Liver (tissue), 9 donors: ENCODE results near the gene KRT28. TPM values are rescaled to one million over a fixed set of nuclear protein-coding genes. Genes with fewer than 3 reads are reported as not detected.

Source experiments
- DNase-seq: peaks from one replicate; pipeline ENCODE4 v3.0.0-alpha.2; 2017; ENCODE audit warnings: low spot score
- H3K27ac ChIP-seq, 2 donors: one replicate each; pipeline ENCODE4 v1.7.0; 2013; ENCODE audit warnings: inconsistent platforms in 2 of 2, low read length in 2 of 2, control low read depth in 1 of 2, low read depth in 1 of 2, mild to moderate bottlenecking in 1 of 2
- H3K27me3 ChIP-seq, 4 donors: one replicate each; pipeline versions ENCODE4 v1.6.1 to v1.7.0; 2013; ENCODE audit warnings: low read length in 3 of 4, inconsistent platforms in 1 of 4, mild to moderate bottlenecking in 1 of 4, moderate library complexity in 1 of 4; ENCODE audit not compliant: control insufficient read depth in 4 of 4, insufficient read depth in 4 of 4
- H3K36me3 ChIP-seq, 4 donors: one replicate each; pipeline versions ENCODE4 v1.6.1 to v1.7.0; 2013; ENCODE audit warnings: low read length in 3 of 4, mild to moderate bottlenecking in 3 of 4, low read depth in 1 of 4, moderate library complexity in 1 of 4; ENCODE audit not compliant: control insufficient read depth in 4 of 4, insufficient read depth in 3 of 4
- H3K4me1 ChIP-seq, 4 donors: one replicate each; pipeline versions ENCODE4 v1.6.1 to v1.7.0; 2013; ENCODE audit warnings: low read length in 3 of 4, mild to moderate bottlenecking in 3 of 4, moderate library complexity in 1 of 4; ENCODE audit not compliant: control insufficient read depth in 4 of 4, insufficient read depth in 4 of 4
- H3K4me3 ChIP-seq, 3 donors: one replicate each; pipeline versions ENCODE4 v1.6.1 to v1.7.0; 2013; ENCODE audit warnings: low read length in 3 of 3, control low read depth in 1 of 3, low read depth in 1 of 3, mild to moderate bottlenecking in 1 of 3
- H3K9ac ChIP-seq, 2 donors: one replicate each; pipeline ENCODE4 v1.7.0; 2013; ENCODE audit warnings: low read length in 2 of 2, mild to moderate bottlenecking in 2 of 2, moderate library complexity in 2 of 2, control low read depth in 1 of 2, low read depth in 1 of 2
- H3K9me3 ChIP-seq, 4 donors: one replicate each; pipeline versions ENCODE4 v1.6.1 to v1.7.0; 2013; ENCODE audit warnings: low read length in 3 of 4; ENCODE audit not compliant: control insufficient read depth in 4 of 4
- EGR1 ChIP-seq, 2 donors: IDR thresholded peaks; 2 replicates each; pipeline ENCODE4 v1.6.1; 2016 to 2018; ENCODE audit warnings: antibody characterized with exemption in 2 of 2, low read depth in 2 of 2
- FOXA1 ChIP-seq: IDR thresholded peaks from 2 replicates; pipeline ENCODE4 v1.6.1; 2016; ENCODE audit warnings: antibody characterized with exemption
- FOXA2 ChIP-seq: IDR thresholded peaks from 2 replicates; pipeline ENCODE4 v1.6.1; 2016; ENCODE audit warnings: antibody characterized with exemption
- GABPA ChIP-seq, 2 donors: IDR thresholded peaks in 1 of 2; conservative IDR thresholded peaks in 1 of 2; 2 replicates each; pipeline ENCODE4 v1.6.1; 2016; ENCODE audit warnings: antibody characterized with exemption in 2 of 2, mild to moderate bottlenecking in 1 of 2, moderate library complexity in 1 of 2
- HNF4A ChIP-seq, 2 donors: conservative IDR thresholded peaks; 2 replicates each; pipeline ENCODE4 v1.6.1; 2016; ENCODE audit warnings: antibody characterized with exemption in 2 of 2, mild to moderate bottlenecking in 2 of 2
- HNF4G ChIP-seq: IDR thresholded peaks from 2 replicates; pipeline ENCODE4 v1.6.1; 2016; ENCODE audit warnings: antibody characterized with exemption
- JUND ChIP-seq, 2 donors: IDR thresholded peaks; 2 replicates each; pipeline ENCODE4 v1.6.1; 2016; ENCODE audit warnings: antibody characterized with exemption in 2 of 2
- NR2F2 ChIP-seq: IDR thresholded peaks from 2 replicates; pipeline ENCODE4 v1.6.1; 2016; ENCODE audit warnings: antibody characterized with exemption
- RAD21 ChIP-seq, 2 donors: IDR thresholded peaks; 2 replicates each; pipeline ENCODE4 v1.6.1; 2016; ENCODE audit warnings: antibody characterized with exemption in 2 of 2, mild to moderate bottlenecking in 2 of 2
- RXRA ChIP-seq, 2 donors: IDR thresholded peaks; 2 replicates each; pipeline ENCODE4 v1.6.1; 2017 to 2018; ENCODE audit warnings: antibody characterized with exemption in 2 of 2, mild to moderate bottlenecking in 1 of 2
- SP1 ChIP-seq: IDR thresholded peaks from 2 replicates; pipeline ENCODE4 v1.6.1; 2018; ENCODE audit warnings: antibody characterized with exemption, mild to moderate bottlenecking
- TAF1 ChIP-seq: conservative IDR thresholded peaks from 2 replicates; pipeline ENCODE4 v1.6.1; 2016; ENCODE audit warnings: antibody characterized with exemption, mild to moderate bottlenecking
- YY1 ChIP-seq: IDR thresholded peaks from 2 replicates; pipeline ENCODE4 v1.6.1; 2016; ENCODE audit warnings: antibody characterized with exemption, mild to moderate bottlenecking
- WGBS: extraction: QIAGEN DNeasy Blood & Tissue Kit; methylation state at CpG from one replicate; pipeline ENCODE4 v1.1.7; 2013; 5-methylcytosine and 5-hydroxymethylcytosine counted together
- polyA plus RNA-seq, 2 donors: library from polyadenylated mRNA; stranded (reverse) in 1 of 2; unstranded in 1 of 2; fragments of 200-250 nt in 1 of 2; fragments of >200 nt in 1 of 2; fragmentation: Nextera tagmentation in 1 of 2; extraction: Ambion mirVana in 1 of 2; gene quantifications; one replicate each; pipeline versions ENCODE4 v1.2.1 to v1.2.3, GENCODE V29; 2013 to 2015
- total RNA-seq, 2 donors: library from RNA; depleted of rRNA; stranded (reverse); fragments of >200 nt; gene quantifications; one replicate each; pipeline ENCODE4 v1.2.3, GENCODE V29; 2014
- TF ChIP-seq, protein P1 (sequence below): fragments of 150-350 bp; IDR thresholded peaks from 2 replicates; pipeline ENCODE4 v1.5.1; 2017; ENCODE audit warnings: improper control_type of control experiment, low read depth, low read length; ENCODE audit not compliant: missing input control
- TF ChIP-seq, protein P2 (sequence below): IDR thresholded peaks from 2 replicates; pipeline ENCODE4 v1.6.1; 2016; ENCODE audit warnings: antibody characterized with exemption
- TF ChIP-seq, protein P3 (sequence below): IDR thresholded peaks from 2 replicates; pipeline ENCODE4 v1.6.1; 2016; ENCODE audit warnings: antibody characterized with exemption
- TF ChIP-seq, protein P4 (sequence below): IDR thresholded peaks from 2 replicates; pipeline ENCODE4 v1.6.1; 2016; ENCODE audit warnings: antibody characterized with exemption, mild to moderate bottlenecking
- TF ChIP-seq, protein P5 (sequence below): IDR thresholded peaks from 2 replicates; pipeline ENCODE4 v1.6.1; 2016; ENCODE audit warnings: antibody characterized with exemption
- donor health status: healthy.
- donor health status: healthy.
- donor health status: healthy.
- donor health status: healthy.
- donor health status: healthy.

The KRT28 gene
- total and polyA plus RNA-seq, 4 donors, result not detected

DNA sequence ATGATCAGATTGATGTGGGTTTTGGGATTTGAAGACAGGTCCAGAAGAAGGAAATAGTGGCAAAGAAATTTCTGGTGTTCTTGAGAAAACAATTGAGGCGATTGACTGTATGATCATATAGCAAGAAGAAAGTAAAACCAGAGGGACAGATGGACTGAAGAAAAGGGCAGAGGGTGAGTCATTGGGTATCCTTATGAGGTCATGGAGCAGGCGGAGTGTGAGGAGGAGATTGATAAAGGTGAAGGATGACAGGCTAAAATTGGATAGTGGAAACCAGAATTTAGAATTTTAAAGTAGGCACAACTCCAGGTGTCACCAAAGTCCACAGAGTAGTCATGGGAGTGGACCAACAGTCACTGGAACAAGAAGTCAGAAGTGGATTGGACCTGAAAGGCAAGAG is 1.4 kb upstream of the KRT28 start:
- TF ChIP-seq, protein P1, sequence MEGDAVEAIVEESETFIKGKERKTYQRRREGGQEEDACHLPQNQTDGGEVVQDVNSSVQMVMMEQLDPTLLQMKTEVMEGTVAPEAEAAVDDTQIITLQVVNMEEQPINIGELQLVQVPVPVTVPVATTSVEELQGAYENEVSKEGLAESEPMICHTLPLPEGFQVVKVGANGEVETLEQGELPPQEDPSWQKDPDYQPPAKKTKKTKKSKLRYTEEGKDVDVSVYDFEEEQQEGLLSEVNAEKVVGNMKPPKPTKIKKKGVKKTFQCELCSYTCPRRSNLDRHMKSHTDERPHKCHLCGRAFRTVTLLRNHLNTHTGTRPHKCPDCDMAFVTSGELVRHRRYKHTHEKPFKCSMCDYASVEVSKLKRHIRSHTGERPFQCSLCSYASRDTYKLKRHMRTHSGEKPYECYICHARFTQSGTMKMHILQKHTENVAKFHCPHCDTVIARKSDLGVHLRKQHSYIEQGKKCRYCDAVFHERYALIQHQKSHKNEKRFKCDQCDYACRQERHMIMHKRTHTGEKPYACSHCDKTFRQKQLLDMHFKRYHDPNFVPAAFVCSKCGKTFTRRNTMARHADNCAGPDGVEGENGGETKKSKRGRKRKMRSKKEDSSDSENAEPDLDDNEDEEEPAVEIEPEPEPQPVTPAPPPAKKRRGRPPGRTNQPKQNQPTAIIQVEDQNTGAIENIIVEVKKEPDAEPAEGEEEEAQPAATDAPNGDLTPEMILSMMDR, result no peak
- no peak for TF ChIP-seq TAF1
- TF ChIP-seq FOXA2, result no peak
- TF ChIP-seq, protein P2, sequence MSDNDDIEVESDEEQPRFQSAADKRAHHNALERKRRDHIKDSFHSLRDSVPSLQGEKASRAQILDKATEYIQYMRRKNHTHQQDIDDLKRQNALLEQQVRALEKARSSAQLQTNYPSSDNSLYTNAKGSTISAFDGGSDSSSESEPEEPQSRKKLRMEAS, result no peak
- no peak for TF ChIP-seq YY1
- no peak for TF ChIP-seq JUND (IDR thresholded peaks at IDR 0.05)
- TF ChIP-seq EGR1 (IDR thresholded peaks at IDR 0.05; ENCODE audit: low read depth in 2 of 2), result no peak
- no peak for TF ChIP-seq FOXA1
- no peak for TF ChIP-seq RAD21 (IDR thresholded peaks at IDR 0.05)
- no peak for TF ChIP-seq GABPA (IDR thresholded peaks at IDR 0.05 in 1 of 2, conservative IDR thresholded peaks at IDR 0.05 in 1 of 2)
- TF ChIP-seq HNF4A (conservative IDR thresholded peaks at IDR 0.05), result no peak
- no peak for TF ChIP-seq NR2F2
- TF ChIP-seq SP1, result no peak
- DNase-seq, result no peak
- WGBS, result 62% methylated on average over 2 of the region's 2 CpGs
- H3K4me1 ChIP-seq, result peaks cover 0 to 6% (median 2%) of the 10 kb centered on the region in 4 donors
- H3K9ac ChIP-seq, result no peak overlapping the region
- H3K4me3 ChIP-seq, result no peak overlapping the region
- peaks cover 0 to 10% (median 1%) of the 10 kb centered on the region in 4 donors for H3K27me3 ChIP-seq
- H3K27ac ChIP-seq, result no peak overlapping the region
- H3K9me3 ChIP-seq, result no peaks in the 10 kb centered on the region
- no peaks in the 10 kb centered on the region for H3K36me3 ChIP-seq

DNA sequence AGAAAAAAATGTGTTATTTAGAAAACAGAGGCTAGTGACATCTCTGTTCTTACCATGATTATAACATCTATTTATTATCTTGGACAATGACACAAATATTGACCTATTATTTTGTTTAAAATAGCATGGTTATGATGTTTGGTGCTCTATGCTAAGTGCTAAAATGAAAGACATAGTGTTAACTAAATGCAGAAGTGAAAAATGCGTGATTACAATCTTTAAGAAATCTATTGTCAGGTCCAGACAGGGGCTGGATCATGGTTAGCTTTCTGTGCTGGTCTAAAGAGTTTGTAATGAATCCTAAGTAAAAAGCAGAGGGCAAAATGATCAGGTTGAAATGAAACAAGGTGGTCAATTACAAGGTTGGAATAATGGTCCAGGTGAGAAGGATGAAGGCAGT is 622 bp upstream of the KRT28 start:
- TF ChIP-seq YY1, result no peak
- TF ChIP-seq, protein P3, sequence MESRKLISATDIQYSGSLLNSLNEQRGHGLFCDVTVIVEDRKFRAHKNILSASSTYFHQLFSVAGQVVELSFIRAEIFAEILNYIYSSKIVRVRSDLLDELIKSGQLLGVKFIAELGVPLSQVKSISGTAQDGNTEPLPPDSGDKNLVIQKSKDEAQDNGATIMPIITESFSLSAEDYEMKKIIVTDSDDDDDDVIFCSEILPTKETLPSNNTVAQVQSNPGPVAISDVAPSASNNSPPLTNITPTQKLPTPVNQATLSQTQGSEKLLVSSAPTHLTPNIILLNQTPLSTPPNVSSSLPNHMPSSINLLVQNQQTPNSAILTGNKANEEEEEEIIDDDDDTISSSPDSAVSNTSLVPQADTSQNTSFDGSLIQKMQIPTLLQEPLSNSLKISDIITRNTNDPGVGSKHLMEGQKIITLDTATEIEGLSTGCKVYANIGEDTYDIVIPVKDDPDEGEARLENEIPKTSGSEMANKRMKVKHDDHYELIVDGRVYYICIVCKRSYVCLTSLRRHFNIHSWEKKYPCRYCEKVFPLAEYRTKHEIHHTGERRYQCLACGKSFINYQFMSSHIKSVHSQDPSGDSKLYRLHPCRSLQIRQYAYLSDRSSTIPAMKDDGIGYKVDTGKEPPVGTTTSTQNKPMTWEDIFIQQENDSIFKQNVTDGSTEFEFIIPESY, result no peak
- TF ChIP-seq NR2F2, result no peak
- TF ChIP-seq RXRA (IDR thresholded peaks at IDR 0.05), result no peak
- no peak for TF ChIP-seq GABPA (IDR thresholded peaks at IDR 0.05 in 1 of 2, conservative IDR thresholded peaks at IDR 0.05 in 1 of 2)
- TF ChIP-seq SP1, result no peak
- TF ChIP-seq JUND (IDR thresholded peaks at IDR 0.05), result no peak
- TF ChIP-seq, protein P4, sequence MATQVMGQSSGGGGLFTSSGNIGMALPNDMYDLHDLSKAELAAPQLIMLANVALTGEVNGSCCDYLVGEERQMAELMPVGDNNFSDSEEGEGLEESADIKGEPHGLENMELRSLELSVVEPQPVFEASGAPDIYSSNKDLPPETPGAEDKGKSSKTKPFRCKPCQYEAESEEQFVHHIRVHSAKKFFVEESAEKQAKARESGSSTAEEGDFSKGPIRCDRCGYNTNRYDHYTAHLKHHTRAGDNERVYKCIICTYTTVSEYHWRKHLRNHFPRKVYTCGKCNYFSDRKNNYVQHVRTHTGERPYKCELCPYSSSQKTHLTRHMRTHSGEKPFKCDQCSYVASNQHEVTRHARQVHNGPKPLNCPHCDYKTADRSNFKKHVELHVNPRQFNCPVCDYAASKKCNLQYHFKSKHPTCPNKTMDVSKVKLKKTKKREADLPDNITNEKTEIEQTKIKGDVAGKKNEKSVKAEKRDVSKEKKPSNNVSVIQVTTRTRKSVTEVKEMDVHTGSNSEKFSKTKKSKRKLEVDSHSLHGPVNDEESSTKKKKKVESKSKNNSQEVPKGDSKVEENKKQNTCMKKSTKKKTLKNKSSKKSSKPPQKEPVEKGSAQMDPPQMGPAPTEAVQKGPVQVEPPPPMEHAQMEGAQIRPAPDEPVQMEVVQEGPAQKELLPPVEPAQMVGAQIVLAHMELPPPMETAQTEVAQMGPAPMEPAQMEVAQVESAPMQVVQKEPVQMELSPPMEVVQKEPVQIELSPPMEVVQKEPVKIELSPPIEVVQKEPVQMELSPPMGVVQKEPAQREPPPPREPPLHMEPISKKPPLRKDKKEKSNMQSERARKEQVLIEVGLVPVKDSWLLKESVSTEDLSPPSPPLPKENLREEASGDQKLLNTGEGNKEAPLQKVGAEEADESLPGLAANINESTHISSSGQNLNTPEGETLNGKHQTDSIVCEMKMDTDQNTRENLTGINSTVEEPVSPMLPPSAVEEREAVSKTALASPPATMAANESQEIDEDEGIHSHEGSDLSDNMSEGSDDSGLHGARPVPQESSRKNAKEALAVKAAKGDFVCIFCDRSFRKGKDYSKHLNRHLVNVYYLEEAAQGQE, result no peak
- no peak for TF ChIP-seq FOXA1
- no peak for TF ChIP-seq RAD21 (IDR thresholded peaks at IDR 0.05)
- TF ChIP-seq, protein P5, sequence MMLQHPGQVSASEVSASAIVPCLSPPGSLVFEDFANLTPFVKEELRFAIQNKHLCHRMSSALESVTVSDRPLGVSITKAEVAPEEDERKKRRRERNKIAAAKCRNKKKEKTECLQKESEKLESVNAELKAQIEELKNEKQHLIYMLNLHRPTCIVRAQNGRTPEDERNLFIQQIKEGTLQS, result no peak
- TF ChIP-seq, protein P1, result no peak
- no peak for TF ChIP-seq FOXA2
- TF ChIP-seq TAF1, result no peak
- TF ChIP-seq HNF4G, result no peak
- TF ChIP-seq, protein P2, result no peak
- TF ChIP-seq EGR1 (IDR thresholded peaks at IDR 0.05; ENCODE audit: low read depth in 2 of 2), result no peak
- TF ChIP-seq HNF4A (conservative IDR thresholded peaks at IDR 0.05), result no peak
- Histone ChIP-seq H3K27ac (no peak overlapping the region), H3K27me3 (peaks cover 0 to 10% (median 1%) of the 10 kb centered on the region in 4 donors), H3K9ac (no peak overlapping the region), H3K9me3 (no peaks in the 10 kb centered on the region), H3K4me3 (no peak overlapping the region), H3K4me1 (peaks cover 0 to 6% (median 2%) of the 10 kb centered on the region in 4 donors), H3K36me3 (no peaks in the 10 kb centered on the region)
- 63% methylated on average over 1 of the region's 1 CpG for WGBS
- DNase-seq, result no peak
